ENCODE data around the gene NRF1.
"Not testable (repeated sequence)": the region's sequence is repeated elsewhere in the genome, so short reads cannot be mapped to it uniquely, and the experiment has no call there.

NRF1 gene

DNA sequence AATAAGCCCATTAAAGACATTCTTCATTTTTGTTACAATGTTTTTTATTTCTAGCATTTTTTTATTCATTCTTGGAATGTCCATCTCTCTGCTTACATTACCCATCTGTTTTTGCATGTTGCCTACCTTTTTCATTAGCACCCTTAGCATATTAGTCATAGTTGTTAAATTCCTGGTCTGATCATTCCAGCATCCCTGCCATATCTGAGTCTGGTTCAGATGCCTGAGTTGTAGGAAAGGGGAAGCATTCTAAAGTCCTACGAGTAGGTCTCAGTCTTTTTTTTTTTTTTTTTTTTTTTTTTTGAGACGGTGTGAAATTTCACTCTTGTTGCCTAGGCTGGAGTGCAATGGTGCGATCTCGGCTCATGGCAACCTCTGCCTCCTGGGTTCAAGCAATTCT lies 19.7 kb upstream of the NRF1 start:
- in situ Hi-C loops (cut with HindIII; ENCODE audit: low pct_unique_long_range_greater_than_20kb, low sequenced_read_pairs): no loop called here
- no peak for TF ChIP-seq JUND (IDR thresholded peaks at IDR 0.05; ENCODE audit: low read depth)
- no peak for DNase-seq (ENCODE audit: low read depth in 1 of 2, low spot score in 1 of 2)

DNA sequence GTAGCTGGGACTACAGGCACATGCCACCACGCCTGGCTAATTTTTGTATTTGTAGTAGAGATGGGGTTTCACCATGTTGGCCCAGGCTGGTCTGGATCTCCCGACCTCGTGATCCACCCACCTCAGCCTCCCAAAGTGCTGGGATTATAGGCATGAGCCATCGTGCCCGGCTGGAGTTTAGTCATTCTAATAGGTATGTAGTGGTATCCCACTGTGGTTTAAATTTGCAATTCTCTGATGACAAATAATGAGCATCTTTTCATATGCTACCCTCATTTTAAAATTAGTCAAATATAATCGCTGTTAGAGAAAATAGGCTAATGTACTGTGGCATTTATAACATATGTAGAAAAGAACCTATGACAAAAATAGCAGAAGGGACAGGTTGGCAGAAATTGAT lies 15.1 kb upstream of the NRF1 start:
- in situ Hi-C loops (cut with HindIII; ENCODE audit: low pct_unique_long_range_greater_than_20kb, low sequenced_read_pairs); DNase-seq (ENCODE audit: low read depth in 1 of 2, low spot score in 1 of 2): not testable (repeated sequence)

- DNase-seq (ENCODE audit: low read depth in 1 of 2, low spot score in 1 of 2): no peak
- in situ Hi-C loops (cut with HindIII; ENCODE audit: low pct_unique_long_range_greater_than_20kb, low sequenced_read_pairs): no loop called here
- TF ChIP-seq JUND (IDR thresholded peaks at IDR 0.05; ENCODE audit: low read depth): no peak
These were observed 13.8 kb upstream of the NRF1 start for GRCh38 chr7:129597672-129598071.

GRCh38 chr7:129599174-129599573 lies 12.3 kb upstream of the NRF1 start:
- TF ChIP-seq JUND (IDR thresholded peaks at IDR 0.05; ENCODE audit: low read depth): no peak
- DNase-seq (ENCODE audit: low read depth in 1 of 2, low spot score in 1 of 2): no peak
- in situ Hi-C loops (cut with HindIII; ENCODE audit: low pct_unique_long_range_greater_than_20kb, low sequenced_read_pairs): no loop called here

GRCh38 chr7:129603594-129603993 lies 7.9 kb upstream of the NRF1 start:
- DNase-seq (ENCODE audit: low read depth in 1 of 2, low spot score in 1 of 2); in situ Hi-C loops (cut with HindIII; ENCODE audit: low pct_unique_long_range_greater_than_20kb, low sequenced_read_pairs): not testable (repeated sequence)

- in situ Hi-C loops (cut with HindIII; ENCODE audit: low pct_unique_long_range_greater_than_20kb, low sequenced_read_pairs); DNase-seq (ENCODE audit: low read depth in 1 of 2, low spot score in 1 of 2): not testable (repeated sequence)
These were observed 7.5 kb upstream of the NRF1 start for GRCh38 chr7:129604021-129604420.

DNA sequence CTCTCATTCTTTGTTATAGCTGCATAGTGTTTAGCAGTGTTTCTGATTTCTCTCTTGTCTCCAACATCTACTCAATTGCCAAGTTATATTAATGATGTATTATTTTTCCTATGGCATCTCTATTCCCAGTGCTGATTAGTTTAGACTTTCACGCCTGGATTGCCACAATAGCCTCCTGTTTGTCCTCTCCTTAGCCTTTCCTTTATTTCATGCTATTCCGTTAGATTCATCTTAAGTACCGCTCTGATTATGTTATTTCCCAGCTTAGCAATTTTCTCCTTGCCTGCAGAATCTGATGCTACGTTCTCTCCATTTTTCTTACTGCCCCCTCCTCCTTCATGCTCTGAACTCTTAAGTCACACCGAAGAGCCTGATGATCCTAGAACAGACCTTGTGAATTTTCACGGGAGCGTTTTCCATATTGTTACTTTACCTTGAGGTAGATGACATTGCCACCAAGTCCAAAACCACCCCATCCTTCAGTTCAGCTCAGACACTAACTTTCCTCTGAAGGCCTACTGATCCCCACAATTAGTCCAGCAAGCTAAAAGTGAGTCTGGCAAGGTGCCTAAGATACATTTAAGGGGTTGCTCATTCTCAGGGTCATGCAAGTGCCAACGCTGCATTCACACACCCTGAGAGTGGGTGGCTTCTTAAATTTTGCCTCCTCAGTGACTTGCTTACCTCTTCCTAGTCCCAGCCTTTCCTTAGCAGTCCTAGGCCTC lies 6.6 kb upstream of the NRF1 start:
- TF ChIP-seq JUND (IDR thresholded peaks at IDR 0.05; ENCODE audit: low read depth): no peak
- no peak for DNase-seq (ENCODE audit: low read depth in 1 of 2, low spot score in 1 of 2)
- in situ Hi-C loops (cut with HindIII; ENCODE audit: low pct_unique_long_range_greater_than_20kb, low sequenced_read_pairs): no loop called here

DNA sequence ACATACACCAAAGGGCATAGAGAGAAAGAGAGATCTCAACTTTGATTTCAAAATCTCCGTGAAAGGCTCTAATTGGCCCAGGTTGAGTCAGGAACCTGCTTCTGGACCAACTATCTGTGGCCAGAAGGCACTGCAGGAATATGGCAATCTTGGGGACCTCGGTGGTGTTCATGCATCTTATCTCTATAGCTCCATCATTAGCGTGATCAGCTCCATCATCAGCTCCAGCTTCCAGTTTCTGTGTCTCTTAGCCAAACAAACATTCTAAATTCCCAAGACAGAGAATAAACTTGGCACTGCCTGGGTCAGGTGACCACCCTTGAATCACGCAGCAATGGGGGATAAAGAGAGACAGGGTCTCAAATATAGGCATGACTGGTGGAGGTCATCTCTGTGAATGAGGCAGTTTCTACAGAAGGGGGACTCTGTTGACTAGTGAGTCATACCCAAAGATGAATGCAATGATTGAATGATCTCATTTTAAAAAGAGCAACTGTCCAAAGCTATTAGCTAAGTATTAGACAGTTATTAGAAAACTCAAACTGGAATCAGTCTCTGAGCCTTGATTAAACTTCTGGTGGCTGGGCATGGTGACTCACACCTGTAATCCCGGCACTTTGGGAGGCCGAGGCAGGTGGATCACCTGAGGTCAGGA lies 5.4 kb upstream of the NRF1 start:
- TF ChIP-seq JUND (IDR thresholded peaks at IDR 0.05; ENCODE audit: low read depth): no peak
- DNase-seq (ENCODE audit: low read depth in 1 of 2, low spot score in 1 of 2): no peak
- in situ Hi-C loops (cut with HindIII; ENCODE audit: low pct_unique_long_range_greater_than_20kb, low sequenced_read_pairs): no loop called here

DNA sequence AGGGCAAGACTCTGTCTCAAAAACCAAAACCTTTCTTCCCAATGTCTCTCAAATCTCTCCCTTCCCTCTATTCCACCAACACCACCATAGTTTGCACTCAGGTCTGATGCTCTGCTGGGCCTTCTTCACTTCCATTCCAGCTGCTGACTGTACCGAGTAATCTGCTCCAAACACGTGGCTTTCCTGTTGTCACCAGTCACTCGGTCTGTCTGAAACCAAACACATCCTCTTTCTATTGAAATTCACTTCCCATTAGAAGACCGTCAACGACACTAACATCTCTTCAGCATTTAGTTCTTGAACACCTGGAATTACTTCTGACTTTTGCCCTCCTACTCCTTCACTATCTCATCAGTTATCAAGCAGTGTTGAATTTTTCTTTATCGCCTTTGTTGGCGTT lies 4.7 kb upstream of the NRF1 start:
- DNase-seq (ENCODE audit: low read depth in 1 of 2, low spot score in 1 of 2): no peak
- in situ Hi-C loops (cut with HindIII; ENCODE audit: low pct_unique_long_range_greater_than_20kb, low sequenced_read_pairs): no loop called here
- TF ChIP-seq JUND (IDR thresholded peaks at IDR 0.05; ENCODE audit: low read depth): no peak

GRCh38 chr7:129607471-129608120 lies 3.9 kb upstream of the NRF1 start:
- in situ Hi-C loops (cut with HindIII; ENCODE audit: low pct_unique_long_range_greater_than_20kb, low sequenced_read_pairs): no loop called here
- TF ChIP-seq JUND (IDR thresholded peaks at IDR 0.05; ENCODE audit: low read depth): no peak
- peak in 1 of 2 experiments; percentile 39 for DNase-seq (ENCODE audit: low read depth in 1 of 2, low spot score in 1 of 2)

GRCh38 chr7:129609666-129610065 lies 1.9 kb upstream of the NRF1 start:
- TF ChIP-seq JUND (IDR thresholded peaks at IDR 0.05; ENCODE audit: low read depth): no peak
- in situ Hi-C loops (cut with HindIII; ENCODE audit: low pct_unique_long_range_greater_than_20kb, low sequenced_read_pairs): no loop called here
- no peak for DNase-seq (ENCODE audit: low read depth in 1 of 2, low spot score in 1 of 2)

GRCh38 chr7:129610709-129611245 lies 743 bp upstream of the NRF1 start:
- in situ Hi-C loops (cut with HindIII; ENCODE audit: low pct_unique_long_range_greater_than_20kb, low sequenced_read_pairs): no loop called here
- no peak for DNase-seq (ENCODE audit: low read depth in 1 of 2, low spot score in 1 of 2)

More at GRCh38 chr7:129610709-129611245, 743 bp upstream of the NRF1 start:
- no peak for TF ChIP-seq JUND (IDR thresholded peaks at IDR 0.05; ENCODE audit: low read depth)
